Muscle layer of colon (tissue), 2 donors: Measurements from ENCODE around the gene OR1E1.
"Not testable (repeated sequence)": the region's sequence is repeated elsewhere in the genome, so short reads cannot be mapped to it uniquely, and the experiment has no call there.

ENCODE experiments used
- H3K27ac ChIP-seq: one replicate; pipeline ENCODE4 v1.7.0; 2013; ENCODE audit warnings: low read depth, mild to moderate bottlenecking, low read length, moderate library complexity
- H3K27me3 ChIP-seq, 2 donors: one replicate each; pipeline ENCODE4 v1.7.0; 2013; ENCODE audit warnings: low read length in 2 of 2, mild to moderate bottlenecking in 2 of 2; ENCODE audit not compliant: insufficient read depth in 2 of 2, control insufficient read depth in 1 of 2
- H3K36me3 ChIP-seq: one replicate; pipeline ENCODE4 v1.7.0; 2013; ENCODE audit warnings: mild to moderate bottlenecking, low read length; ENCODE audit not compliant: insufficient read depth
- H3K4me1 ChIP-seq: one replicate; pipeline ENCODE4 v1.7.0; 2013; ENCODE audit warnings: mild to moderate bottlenecking, low read length; ENCODE audit not compliant: insufficient read depth
- H3K4me3 ChIP-seq, 2 donors: one replicate each; pipeline ENCODE4 v1.7.0; 2013; ENCODE audit warnings: low read length in 2 of 2, low read depth in 1 of 2, mild to moderate bottlenecking in 1 of 2, moderate library complexity in 1 of 2
- H3K9ac ChIP-seq: one replicate; pipeline ENCODE4 v1.7.0; 2013; ENCODE audit warnings: low read length
- H3K9me3 ChIP-seq: one replicate; pipeline ENCODE4 v1.7.0; 2013; ENCODE audit warnings: mild to moderate bottlenecking, low read length
- donor health status: abdominal sarcoma.
- donor health status: Adenocarcinoma of cecum.

The OR1E1 gene

GRCh38 chr17:3400055-3400454 lies 1.8 kb upstream of the OR1E1 start:
- no peak overlapping the region for H3K4me3 ChIP-seq
- no peak overlapping the region for H3K9ac ChIP-seq
- no peaks in the 10 kb centered on the region for H3K9me3 ChIP-seq
- no peak overlapping the region for H3K27ac ChIP-seq
- H3K36me3 ChIP-seq: no peaks in the 10 kb centered on the region
- H3K4me1 ChIP-seq: no peaks in the 10 kb centered on the region
- H3K27me3 ChIP-seq: no peaks in the 10 kb centered on the region

DNA sequence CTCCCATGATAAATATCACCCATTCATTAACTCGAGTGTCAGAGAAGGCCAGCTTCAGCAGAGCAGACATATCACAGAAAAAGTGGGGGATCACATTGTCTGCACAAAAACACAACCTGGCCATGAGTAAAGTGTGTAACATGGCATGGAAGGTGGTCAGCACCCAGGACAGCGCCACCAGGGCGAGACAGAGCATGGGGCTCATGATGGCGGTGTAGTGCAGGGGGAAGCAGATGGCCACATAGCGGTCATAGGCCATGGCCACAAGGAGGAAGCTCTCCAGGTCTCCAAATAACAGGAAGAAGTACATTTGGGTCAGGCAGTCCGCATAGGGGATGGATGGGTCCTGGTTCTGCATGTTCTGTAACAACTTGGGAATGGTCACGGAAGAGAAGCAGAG lies 409 bp downstream of the OR1E1 start:
- H3K9me3 ChIP-seq, H3K27me3 ChIP-seq, H3K36me3 ChIP-seq, H3K4me3 ChIP-seq, H3K4me1 ChIP-seq, H3K9ac ChIP-seq, H3K27ac ChIP-seq: not testable (repeated sequence)

GRCh38 chr17:3389791-3390190 lies 8.4 kb downstream of the OR1E1 start:
- peaks cover 0 to 4% of the 10 kb centered on the region in 2 donors for H3K27me3 ChIP-seq
- no peak overlapping the region for H3K4me3 ChIP-seq
- no peaks in the 10 kb centered on the region for H3K36me3 ChIP-seq
- H3K9ac ChIP-seq: no peak overlapping the region
- H3K27ac ChIP-seq: no peak overlapping the region
- H3K9me3 ChIP-seq: no peaks in the 10 kb centered on the region
- no peaks in the 10 kb centered on the region for H3K4me1 ChIP-seq

DNA sequence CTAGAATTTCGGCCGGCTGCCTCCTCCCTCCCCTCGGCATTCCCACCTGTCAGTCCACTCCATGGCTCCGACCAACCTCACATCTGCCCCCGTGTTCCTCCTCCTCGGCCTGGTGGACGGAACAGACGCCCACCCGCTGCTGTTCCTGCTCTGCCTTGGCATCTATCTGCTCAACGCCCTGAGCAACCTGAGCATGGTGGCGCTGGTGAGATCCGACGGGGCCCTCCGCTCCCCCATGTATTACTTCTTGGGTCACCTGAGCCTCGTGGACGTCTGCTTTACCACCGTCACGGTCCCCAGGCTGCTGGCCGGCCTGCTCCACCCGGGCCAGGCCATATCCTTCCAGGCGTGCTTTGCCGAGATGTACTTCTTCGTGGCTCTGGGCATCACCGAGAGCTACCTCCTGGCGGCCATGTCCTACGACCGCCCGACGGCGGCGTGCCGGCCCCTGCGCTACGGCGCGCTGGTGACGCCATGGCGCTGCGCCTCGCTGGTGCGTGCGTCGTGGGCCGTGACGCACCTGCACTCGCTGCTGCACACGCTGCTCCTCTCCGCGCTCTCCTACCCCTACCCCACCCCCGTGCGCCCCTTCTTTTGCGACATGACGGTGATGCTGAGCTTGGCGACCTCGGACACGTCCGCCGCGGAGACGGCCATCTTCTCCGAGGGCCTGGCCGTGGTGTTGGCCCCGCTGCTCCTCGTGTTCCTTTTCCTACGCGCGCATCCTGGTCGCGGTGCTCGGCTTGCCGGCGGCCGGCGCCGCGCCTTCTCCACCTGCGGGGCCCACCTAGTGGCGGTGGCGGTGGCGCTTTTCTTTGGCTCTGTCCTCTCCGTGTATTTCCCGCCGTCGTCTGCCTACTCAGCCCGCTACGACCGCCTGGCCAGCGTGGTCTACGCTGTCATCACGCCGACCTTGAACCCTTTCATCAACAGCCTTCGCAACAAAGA lies 12.1 kb downstream of the OR1E1 start, which contains the start of gene OR3A2:
TSS of gene OR3A2 (minus strand) at position 440 of the 948 bp plus-strand sequence.
- Histone ChIP-seq H3K9ac (no peak within 1 kb of the TSS), H3K27me3 (peaks cover 0 to 4% of the 10 kb centered on the region in 2 donors), H3K9me3 (no peaks in the 10 kb centered on the region), H3K4me3 (no peak within 1 kb of the TSS), H3K27ac (no peak within 1 kb of the TSS), H3K4me1 (no peaks in the 10 kb centered on the region), H3K36me3 (no peaks in the 10 kb centered on the region)

DNA sequence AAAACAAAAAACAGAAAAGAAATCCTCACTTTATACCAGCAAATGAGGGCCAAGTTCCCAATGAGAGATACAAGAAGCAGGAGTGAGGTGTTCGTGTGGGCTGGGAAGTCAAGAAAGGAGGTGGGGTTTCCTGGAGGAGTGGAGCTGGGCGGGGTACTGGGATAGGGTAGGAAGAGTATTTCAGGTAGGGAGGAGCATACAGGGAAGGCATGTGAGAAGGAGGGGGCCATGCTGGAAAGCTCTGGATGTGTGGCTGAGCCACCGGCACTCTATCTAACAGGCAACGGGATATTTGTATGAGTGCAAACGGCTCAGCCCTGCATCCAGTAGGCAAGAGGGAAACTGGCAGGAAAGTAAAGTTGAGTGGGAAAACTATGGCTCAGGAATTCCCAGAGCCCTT lies 16.3 kb downstream of the OR1E1 start:
- Histone ChIP-seq H3K4me3 (no peak overlapping the region), H3K27ac (no peak overlapping the region), H3K4me1 (no peaks in the 10 kb centered on the region), H3K36me3 (no peaks in the 10 kb centered on the region), H3K9ac (no peak overlapping the region), H3K9me3 (no peaks in the 10 kb centered on the region), H3K27me3 (peaks cover 0 to 4% of the 10 kb centered on the region in 2 donors)

DNA sequence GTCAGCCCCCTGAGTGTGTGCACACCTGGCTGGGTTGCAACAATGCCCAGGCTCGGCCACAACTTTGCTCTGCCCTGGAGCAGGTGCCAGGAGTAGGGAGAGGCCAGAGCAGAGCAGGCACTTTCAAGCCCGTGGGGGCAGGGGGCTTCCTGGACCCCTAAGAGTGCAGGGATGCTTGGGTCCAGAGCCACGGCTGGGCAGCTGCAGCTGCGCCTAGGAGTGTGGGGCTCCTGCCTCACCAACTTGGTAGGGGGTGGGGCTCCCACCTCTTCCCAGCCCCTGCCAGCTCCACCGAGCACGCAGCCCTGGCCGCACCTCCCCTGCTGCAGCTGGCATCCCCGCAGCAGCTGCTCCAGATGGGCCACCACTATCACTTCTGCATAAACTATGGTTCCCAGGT lies 19.9 kb downstream of the OR1E1 start:
- Histone ChIP-seq H3K9ac (no peak overlapping the region), H3K36me3 (no peaks in the 10 kb centered on the region), H3K4me3 (no peak overlapping the region), H3K27ac (no peak overlapping the region), H3K9me3 (no peaks in the 10 kb centered on the region), H3K27me3 (no peaks in the 10 kb centered on the region), H3K4me1 (no peaks in the 10 kb centered on the region)

- not testable (repeated sequence) for H3K9me3 ChIP-seq, H3K27me3 ChIP-seq, H3K36me3 ChIP-seq, H3K27ac ChIP-seq, H3K4me3 ChIP-seq, H3K9ac ChIP-seq, H3K4me1 ChIP-seq
These were observed 27.0 kb downstream of the OR1E1 start for GRCh38 chr17:3371167-3371566.
